Prostate gland (tissue), 2 donors: ENCODE results near the gene SPARC. TPM values are rescaled to one million over a fixed set of nuclear protein-coding genes. Genes with fewer than 3 reads are reported as not detected.
"Not testable (repeated sequence)": the region's sequence is repeated elsewhere in the genome, so short reads cannot be mapped to it uniquely, and the experiment has no call there.

Source experiments
- DNase-seq: peaks from one replicate; pipeline ENCODE4 v3.0.0-alpha.2; 2019; ENCODE audit warnings: low spot score
- H3K27ac ChIP-seq, 2 donors: fragments of 200-600 bp; sonication (generic); 2 replicates each; pipeline ENCODE4 v1.5.1; 2017 to 2019
- H3K27me3 ChIP-seq: fragments of 200-600 bp; sonication (generic); replicated peaks from 2 replicates; pipeline ENCODE4 v1.5.1; 2019; ENCODE audit not compliant: insufficient read depth
- H3K36me3 ChIP-seq, 2 donors: fragments of 200-600 bp; sonication (generic); 1 replicate in 1 of 2; 2 replicates in 1 of 2; pipeline versions ENCODE4 v1.5.1 to v1.8.1; 2017 to 2019
- H3K4me1 ChIP-seq: fragments of 200-600 bp; sonication (generic); replicated peaks from 2 replicates; pipeline ENCODE4 v1.5.1; 2019
- H3K4me3 ChIP-seq, 2 donors: fragments of 200-600 bp; sonication (generic); 2 replicates each; pipeline ENCODE4 v1.5.1; 2017 to 2019
- H3K9me3 ChIP-seq: fragments of 200-600 bp; sonication (generic); 2 replicates; pipeline ENCODE4 v1.5.1; 2017
- POLR2A ChIP-seq: fragments of 450-650 bp; IDR thresholded peaks from one replicate; pipeline ENCODE4 v1.6.1; 2016; ENCODE audit warnings: antibody characterized with exemption, mild to moderate bottlenecking
- POLR2AphosphoS5 ChIP-seq: sonication (generic); formaldehyde crosslinking; IDR thresholded peaks from one replicate; pipeline ENCODE4 v1.6.1; 2017; ENCODE audit warnings: antibody characterized with exemption
- WGBS: methylation state at CpG from one replicate; pipeline ENCODE4 v1.1.5; 2018; 5-methylcytosine and 5-hydroxymethylcytosine counted together
- intact Hi-C: fragments of 100-400 bp; cut with DNase I; formaldehyde crosslinking; loops from one replicate; pipeline ENCODE4 v1.14.2; 2022
- total RNA-seq, 2 donors: library from RNA; depleted of rRNA; stranded (reverse); fragments of >200 nt; gene quantifications; one replicate each; pipeline ENCODE4 v1.1.0, GENCODE V29; 2016
- TF ChIP-seq, protein P1 (sequence below), 4 experiments: fragments of 200-600 bp in 2 of 4; fragments of 450-650 bp in 2 of 4; sonication (generic) in 2 of 4; IDR thresholded peaks; 1 replicate in 3 of 4; 2 replicates in 1 of 4; pipeline ENCODE4 v1.5.1; 2016 to 2019; ENCODE audit warnings: antibody characterized with exemption in 4 of 4, mild to moderate bottlenecking in 2 of 4, moderate library complexity in 2 of 4

SPARC gene
- total RNA-seq, 2 donors from 2014 or later = 101 to 2,249 TPM

- Histone ChIP-seq H3K4me1 (no peaks in the 10 kb centered on the region), H3K9me3 (no peaks in the 10 kb centered on the region), H3K36me3 (no peaks in the 10 kb centered on the region), H3K27ac (peak overlapping the region; percentile 80 to 83), H3K27me3 (no peaks in the 10 kb centered on the region), H3K4me3 (peak overlapping the region in 1 of 2 donors; percentile 7)
- no peak for DNase-seq
- intact Hi-C loops = no loop called here
- 64% methylated on average over 2 of the region's 2 CpGs for WGBS
- TF ChIP-seq POLR2AphosphoS5 = no peak
- TF ChIP-seq, protein P1, sequence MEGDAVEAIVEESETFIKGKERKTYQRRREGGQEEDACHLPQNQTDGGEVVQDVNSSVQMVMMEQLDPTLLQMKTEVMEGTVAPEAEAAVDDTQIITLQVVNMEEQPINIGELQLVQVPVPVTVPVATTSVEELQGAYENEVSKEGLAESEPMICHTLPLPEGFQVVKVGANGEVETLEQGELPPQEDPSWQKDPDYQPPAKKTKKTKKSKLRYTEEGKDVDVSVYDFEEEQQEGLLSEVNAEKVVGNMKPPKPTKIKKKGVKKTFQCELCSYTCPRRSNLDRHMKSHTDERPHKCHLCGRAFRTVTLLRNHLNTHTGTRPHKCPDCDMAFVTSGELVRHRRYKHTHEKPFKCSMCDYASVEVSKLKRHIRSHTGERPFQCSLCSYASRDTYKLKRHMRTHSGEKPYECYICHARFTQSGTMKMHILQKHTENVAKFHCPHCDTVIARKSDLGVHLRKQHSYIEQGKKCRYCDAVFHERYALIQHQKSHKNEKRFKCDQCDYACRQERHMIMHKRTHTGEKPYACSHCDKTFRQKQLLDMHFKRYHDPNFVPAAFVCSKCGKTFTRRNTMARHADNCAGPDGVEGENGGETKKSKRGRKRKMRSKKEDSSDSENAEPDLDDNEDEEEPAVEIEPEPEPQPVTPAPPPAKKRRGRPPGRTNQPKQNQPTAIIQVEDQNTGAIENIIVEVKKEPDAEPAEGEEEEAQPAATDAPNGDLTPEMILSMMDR (IDR thresholded peaks at IDR 0.05) = no peak
- no peak for TF ChIP-seq POLR2A
These were observed 2.6 kb downstream of the SPARC start for GRCh38 chr5:151683986-151684588.

GRCh38 chr5:151683444-151683843 lies 3.3 kb downstream of the SPARC start:
- no peak for DNase-seq
- Histone ChIP-seq H3K27me3 (no peaks in the 10 kb centered on the region), H3K36me3 (no peaks in the 10 kb centered on the region), H3K4me3 (no peak overlapping the region), H3K4me1 (no peaks in the 10 kb centered on the region), H3K9me3 (no peaks in the 10 kb centered on the region), H3K27ac (peak overlapping the region; percentile 80 to 83)
- 58% methylated on average over 5 of the region's 5 CpGs for WGBS
- TF ChIP-seq POLR2AphosphoS5 (no peak), POLR2A (no peak)
- TF ChIP-seq, protein P1 (IDR thresholded peaks at IDR 0.05) = no peak
- intact Hi-C loops = no loop called here

DNA sequence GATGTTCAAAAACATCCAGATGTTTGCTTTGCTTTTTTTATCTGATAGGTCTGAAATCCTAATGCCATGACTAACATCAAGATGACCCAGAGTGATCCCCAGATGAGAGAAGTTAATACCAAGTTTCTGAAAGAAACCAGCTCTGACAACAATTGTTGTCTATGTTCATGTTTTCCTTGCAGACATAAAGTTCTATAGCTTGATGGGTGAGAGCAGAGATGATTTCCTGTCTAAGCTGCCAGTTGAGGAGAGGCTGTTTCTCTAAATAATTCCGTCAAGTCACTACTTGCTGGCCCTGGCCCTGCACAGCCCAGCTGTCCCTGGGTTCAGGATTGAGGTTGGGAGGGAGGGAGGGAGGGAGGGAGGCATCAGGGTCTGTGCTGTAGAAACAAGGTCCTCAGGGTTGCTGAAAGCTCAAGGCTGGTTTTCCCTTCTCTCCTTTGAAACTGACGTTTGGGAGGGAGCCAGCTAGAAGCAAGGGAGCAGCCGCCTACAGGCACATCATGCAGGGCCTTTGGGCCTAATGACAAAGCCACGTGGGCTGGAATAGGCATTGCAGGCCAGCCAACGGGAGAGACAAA lies 3.9 kb downstream of the SPARC start:
- no peaks in the 10 kb centered on the region for H3K36me3 ChIP-seq
- TF ChIP-seq POLR2AphosphoS5 = no peak
- TF ChIP-seq, protein P1 (IDR thresholded peaks at IDR 0.05) = no peak
- no peak for TF ChIP-seq POLR2A
- intact Hi-C loops = no loop called here
- H3K27me3 ChIP-seq = no peaks in the 10 kb centered on the region
- H3K4me1 ChIP-seq = no peaks in the 10 kb centered on the region
- H3K9me3 ChIP-seq = no peaks in the 10 kb centered on the region
- no peak overlapping the region for H3K4me3 ChIP-seq
- 14% methylated on average over 5 of the region's 5 CpGs for WGBS
- DNase-seq = no peak
- peak overlapping the region; percentile 37 to 83 for H3K27ac ChIP-seq

GRCh38 chr5:151682240-151682639 lies 4.5 kb downstream of the SPARC start:
- H3K4me3 ChIP-seq = no peak overlapping the region
- DNase-seq = no peak
- H3K36me3 ChIP-seq = no peaks in the 10 kb centered on the region
- H3K9me3 ChIP-seq = no peaks in the 10 kb centered on the region
- intact Hi-C loops = no loop called here
- TF ChIP-seq, protein P1 (IDR thresholded peaks at IDR 0.05) = no peak
- no peak for TF ChIP-seq POLR2A
- no peak for TF ChIP-seq POLR2AphosphoS5
- no peaks in the 10 kb centered on the region for H3K4me1 ChIP-seq
- no peaks in the 10 kb centered on the region for H3K27me3 ChIP-seq
- peak overlapping the region; percentile 60 to 83 for H3K27ac ChIP-seq
- 55% methylated on average over 6 of the region's 6 CpGs for WGBS

- Histone ChIP-seq H3K9me3 (no peaks in the 10 kb centered on the region), H3K36me3 (no peaks in the 10 kb centered on the region), H3K4me1 (peaks cover 1% of the 10 kb centered on the region), H3K27ac (peak overlapping the region; percentile 60 to 83), H3K4me3 (no peak overlapping the region), H3K27me3 (no peaks in the 10 kb centered on the region)
- intact Hi-C loops = no loop called here
- 67% methylated on average over 5 of the region's 5 CpGs for WGBS
- DNase-seq = no peak
- no peak for TF ChIP-seq POLR2A
- no peak for TF ChIP-seq POLR2AphosphoS5
- TF ChIP-seq, protein P1 (IDR thresholded peaks at IDR 0.05) = no peak
These were observed 5.7 kb downstream of the SPARC start for GRCh38 chr5:151680944-151681427.

DNA sequence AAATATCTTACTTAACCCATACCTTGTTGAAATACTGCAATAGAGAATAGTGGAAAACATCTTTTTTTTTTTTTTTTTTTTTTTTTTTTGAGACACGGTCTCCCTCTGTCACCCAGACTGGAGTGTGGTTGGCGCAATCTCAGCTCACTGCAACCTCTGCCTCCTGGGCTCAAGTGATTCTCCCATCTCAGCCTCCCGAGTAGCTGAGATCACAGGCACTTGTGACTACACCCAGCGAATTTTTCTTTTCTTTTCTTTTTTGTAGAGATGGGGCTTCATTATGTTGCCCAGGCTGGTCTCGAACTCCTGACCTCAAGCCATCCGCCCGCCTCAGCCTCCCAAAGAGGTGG lies 6.6 kb downstream of the SPARC start:
- 80% methylated on average over 7 of the region's 7 CpGs for WGBS
- H3K36me3 ChIP-seq, intact Hi-C loops, DNase-seq, H3K9me3 ChIP-seq, H3K4me1 ChIP-seq, H3K27me3 ChIP-seq, H3K4me3 ChIP-seq: not testable (repeated sequence)
- peak overlapping the region; percentile 52 to 83 for H3K27ac ChIP-seq
